Activated B cell treated with CpG ODN at 0.5 μM for 24 hours (primary cell): ENCODE measurements around the gene TMEM81. TPM values are rescaled to one million over a fixed set of nuclear protein-coding genes. Genes with fewer than 3 reads are reported as not detected.

ENCODE experiments used
- ATAC-seq: fragments of 200-7000 bp; cut with Tn5 transposase; one replicate; pipeline ENCODE4 v1.10.0; 2021; ENCODE audit warnings: low read depth, mild to moderate bottlenecking, moderate library complexity
- CTCF ChIA-PET: fragments of 350-600 bp; sonication (Branson Sonifier 250); formaldehyde crosslinking; loops from one replicate; lab custom pipeline; 2021; ENCODE audit warnings: antibody characterized with exemption; lab: Charles Lee
- POLR2A ChIA-PET: fragments of 350-600 bp; sonication (Branson Sonifier 250); formaldehyde crosslinking; loops from one replicate; lab custom pipeline; 2021; ENCODE audit warnings: antibody characterized with exemption; lab: Charles Lee
- DNase-seq: peaks from one replicate; pipeline ENCODE4 v3.0.0; 2022
- H3K27ac Mint-ChIP-seq: one replicate; pipeline ENCODE4 v1.8.0; 2020; ENCODE audit warnings: mixed read lengths
- H3K27me3 Mint-ChIP-seq: one replicate; pipeline ENCODE4 v1.8.0; 2021; ENCODE audit warnings: mixed read lengths
- H3K36me3 Mint-ChIP-seq: one replicate; pipeline ENCODE4 v1.8.0; 2021; ENCODE audit warnings: low read depth, mixed read lengths
- H3K4me1 Mint-ChIP-seq: one replicate; pipeline ENCODE4 v1.8.0; 2021; ENCODE audit warnings: mixed read lengths
- H3K4me3 Mint-ChIP-seq: one replicate; pipeline ENCODE4 v1.8.0; 2020; ENCODE audit warnings: mild to moderate bottlenecking, mixed read lengths
- H3K9me3 Mint-ChIP-seq: one replicate; pipeline ENCODE4 v1.8.0; 2020; ENCODE audit warnings: mixed read lengths
- intact Hi-C: fragments of 100-400 bp; cut with micrococcal nuclease; formaldehyde crosslinking; loops from one replicate; pipeline ENCODE4 v1.15.1; 2024
- total RNA-seq: library from RNA; stranded (reverse); gene quantifications from 2 replicates; pipeline ENCODE4 v1.2.3, GENCODE V29; 2022
- TF ChIP-seq, protein P1 (sequence below): fragments of 200-600 bp; IDR thresholded peaks from one replicate; pipeline ENCODE4 v1.8.0; 2022; ENCODE audit warnings: antibody characterized with exemption, mild to moderate bottlenecking

TMEM81 gene
- total RNA-seq, 1 donor from 2014 or later, result 3.5 TPM

DNA sequence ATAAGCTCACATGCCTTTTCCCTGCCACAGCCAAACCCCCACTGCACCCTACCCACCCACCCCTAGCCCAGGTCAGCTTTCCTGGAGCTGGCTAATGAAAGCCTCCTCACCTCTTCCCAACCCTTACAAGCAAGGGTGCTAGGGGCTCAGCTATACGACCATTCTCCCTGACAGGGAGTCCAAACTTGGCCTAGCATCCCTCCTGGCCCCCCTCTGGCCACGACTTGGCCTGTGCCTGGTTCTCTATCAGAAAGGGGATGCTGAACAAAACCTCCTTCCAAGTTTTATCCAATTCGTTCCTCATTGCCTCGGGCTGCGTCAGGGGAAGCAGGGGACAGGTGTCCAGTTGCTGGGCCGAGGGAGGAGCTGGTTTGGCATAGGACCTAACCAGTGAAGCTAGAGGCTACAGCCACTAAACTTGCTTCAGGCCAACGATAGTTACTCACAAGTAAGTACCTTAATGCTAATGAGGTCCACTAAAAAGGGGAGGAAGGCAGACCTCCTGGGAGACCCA is 8.6 kb downstream of the TMEM81 start:
- no peak overlapping the region for H3K27ac Mint-ChIP-seq
- POLR2A ChIA-PET, result no interaction called here
- ATAC-seq, result no peak
- H3K27me3 Mint-ChIP-seq, result no peaks in the 10 kb centered on the region
- no peak for DNase-seq
- no peaks in the 10 kb centered on the region for H3K36me3 Mint-ChIP-seq
- intact Hi-C loops, result no loop called here
- H3K9me3 Mint-ChIP-seq, result no peaks in the 10 kb centered on the region
- TF ChIP-seq, protein P1, sequence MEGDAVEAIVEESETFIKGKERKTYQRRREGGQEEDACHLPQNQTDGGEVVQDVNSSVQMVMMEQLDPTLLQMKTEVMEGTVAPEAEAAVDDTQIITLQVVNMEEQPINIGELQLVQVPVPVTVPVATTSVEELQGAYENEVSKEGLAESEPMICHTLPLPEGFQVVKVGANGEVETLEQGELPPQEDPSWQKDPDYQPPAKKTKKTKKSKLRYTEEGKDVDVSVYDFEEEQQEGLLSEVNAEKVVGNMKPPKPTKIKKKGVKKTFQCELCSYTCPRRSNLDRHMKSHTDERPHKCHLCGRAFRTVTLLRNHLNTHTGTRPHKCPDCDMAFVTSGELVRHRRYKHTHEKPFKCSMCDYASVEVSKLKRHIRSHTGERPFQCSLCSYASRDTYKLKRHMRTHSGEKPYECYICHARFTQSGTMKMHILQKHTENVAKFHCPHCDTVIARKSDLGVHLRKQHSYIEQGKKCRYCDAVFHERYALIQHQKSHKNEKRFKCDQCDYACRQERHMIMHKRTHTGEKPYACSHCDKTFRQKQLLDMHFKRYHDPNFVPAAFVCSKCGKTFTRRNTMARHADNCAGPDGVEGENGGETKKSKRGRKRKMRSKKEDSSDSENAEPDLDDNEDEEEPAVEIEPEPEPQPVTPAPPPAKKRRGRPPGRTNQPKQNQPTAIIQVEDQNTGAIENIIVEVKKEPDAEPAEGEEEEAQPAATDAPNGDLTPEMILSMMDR, result no peak
- H3K4me3 Mint-ChIP-seq, result no peak overlapping the region
- CTCF ChIA-PET, result interaction anchor here (1.2 kb wide), 1 partner anchor 14 kb away, joined by 4 read pairs; no protein-coding TSS in a partner anchor
- H3K4me1 Mint-ChIP-seq, result no peaks in the 10 kb centered on the region

DNA sequence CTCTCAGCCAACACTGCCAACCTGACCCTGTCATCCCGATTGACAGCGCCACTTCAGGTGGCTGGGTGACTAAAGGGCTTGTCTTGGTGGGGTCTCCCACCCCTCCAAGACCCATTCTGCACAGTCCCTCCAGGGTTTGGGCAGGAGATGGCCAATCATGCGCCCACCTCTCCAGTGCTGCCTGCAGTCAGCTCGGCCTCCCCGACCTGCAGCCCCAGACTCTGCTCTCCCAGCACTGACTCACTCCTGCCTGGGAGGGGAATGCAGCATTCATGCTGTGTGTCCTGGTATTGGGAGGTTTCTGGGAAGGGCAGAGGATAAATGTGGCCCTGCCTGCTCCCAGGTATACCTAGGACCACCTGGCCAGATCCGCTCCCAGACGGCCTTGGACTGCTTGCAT is 9.7 kb downstream of the TMEM81 start:
- no peak overlapping the region for H3K27ac Mint-ChIP-seq
- DNase-seq, result no peak

DNA sequence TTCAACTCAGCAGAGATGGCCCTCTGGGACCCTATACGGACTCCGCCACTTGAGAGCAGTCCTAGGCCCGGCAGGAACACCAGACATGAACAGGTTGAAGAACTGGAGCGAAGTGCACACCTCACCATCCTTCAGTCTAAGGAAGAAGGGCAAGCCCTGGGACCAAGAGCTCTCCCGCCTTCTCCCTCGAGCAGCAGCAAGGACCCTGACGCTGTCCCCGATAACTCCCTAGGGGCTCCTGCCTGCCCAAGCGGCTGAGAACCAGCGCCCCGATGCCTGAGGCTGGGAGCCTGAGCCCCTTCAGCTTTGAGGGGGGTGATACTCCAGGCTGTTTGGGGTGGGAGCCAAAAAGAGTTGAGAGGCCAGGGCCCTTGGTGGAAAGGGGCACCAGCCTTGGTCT is 10.2 kb downstream of the TMEM81 start:
- Mint-ChIP-seq H3K27me3 (no peaks in the 10 kb centered on the region), H3K27ac (no peak overlapping the region), H3K9me3 (no peaks in the 10 kb centered on the region), H3K4me1 (no peaks in the 10 kb centered on the region), H3K36me3 (no peaks in the 10 kb centered on the region), H3K4me3 (no peak overlapping the region)
- ATAC-seq (no peak), DNase-seq (no peak)
- intact Hi-C loops, result no loop called here
- CTCF ChIA-PET, result no interaction called here
- TF ChIP-seq, protein P1, result no peak
- POLR2A ChIA-PET, result no interaction called here

More for the DNA sequence above, 9.7 kb downstream of the TMEM81 start:
- no peaks in the 10 kb centered on the region for H3K4me1 Mint-ChIP-seq
- H3K36me3 Mint-ChIP-seq, result no peaks in the 10 kb centered on the region
- H3K4me3 Mint-ChIP-seq, result no peak overlapping the region
- H3K9me3 Mint-ChIP-seq, result no peaks in the 10 kb centered on the region
- intact Hi-C loops, result no loop called here
- POLR2A ChIA-PET, result no interaction called here
- TF ChIP-seq, protein P1, result no peak
- ATAC-seq, result no peak
- CTCF ChIA-PET, result no interaction called here
- no peaks in the 10 kb centered on the region for H3K27me3 Mint-ChIP-seq

DNA sequence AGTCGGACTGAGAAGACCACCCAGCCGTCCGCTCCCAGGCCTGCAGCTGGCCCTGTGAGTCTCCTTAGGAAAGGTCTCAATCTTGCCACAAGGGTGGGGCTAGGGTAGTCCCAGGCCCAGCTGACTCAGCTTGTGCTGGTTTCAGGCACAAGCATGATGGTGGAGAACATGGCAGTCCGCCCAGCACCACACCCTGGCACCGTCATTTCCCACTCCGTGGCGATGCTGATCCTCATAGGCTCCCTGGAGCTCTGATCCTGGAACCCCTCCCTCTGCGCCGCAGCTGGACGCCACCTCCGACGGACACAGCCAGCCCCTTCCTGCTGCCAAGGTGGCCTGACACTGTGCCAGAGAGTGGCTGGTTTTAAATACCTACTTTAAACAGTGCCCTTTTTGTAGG is 10.7 kb downstream of the TMEM81 start:
- Mint-ChIP-seq H3K9me3 (no peaks in the 10 kb centered on the region), H3K27ac (no peak overlapping the region), H3K27me3 (no peaks in the 10 kb centered on the region), H3K4me3 (no peak overlapping the region), H3K4me1 (no peaks in the 10 kb centered on the region), H3K36me3 (no peaks in the 10 kb centered on the region)
- DNase-seq, result no peak
- TF ChIP-seq, protein P1, result no peak
- intact Hi-C loops, result no loop called here
- CTCF ChIA-PET, result no interaction called here
- ATAC-seq, result no peak
- POLR2A ChIA-PET, result no interaction called here

DNA sequence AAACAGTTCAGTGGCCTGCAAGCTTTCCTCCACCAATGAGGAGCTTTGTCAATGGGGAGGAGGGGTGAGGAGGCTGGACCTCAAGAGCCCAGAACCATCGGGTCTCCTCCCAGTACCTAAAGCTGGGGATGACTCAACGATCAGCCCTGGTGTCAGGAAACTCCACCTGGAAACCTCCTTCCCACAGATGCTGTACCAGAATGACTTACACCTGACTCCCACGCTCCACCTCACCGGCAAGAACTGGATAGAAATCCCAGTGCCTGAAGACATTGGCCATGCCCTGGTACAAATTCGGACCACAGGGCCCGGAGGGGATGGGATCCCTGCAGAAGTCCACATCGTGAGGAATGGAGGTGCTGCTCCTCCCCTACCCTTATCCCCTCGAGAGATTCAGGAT is 11.4 kb downstream of the TMEM81 start:
- ChIA-PET CTCF (no interaction called here), POLR2A (no interaction called here)
- Mint-ChIP-seq H3K27me3 (no peaks in the 10 kb centered on the region), H3K9me3 (no peaks in the 10 kb centered on the region), H3K27ac (no peak overlapping the region), H3K4me3 (no peak overlapping the region), H3K4me1 (no peaks in the 10 kb centered on the region), H3K36me3 (no peaks in the 10 kb centered on the region)
- DNase-seq (no peak), ATAC-seq (no peak)
- intact Hi-C loops, result no loop called here
- TF ChIP-seq, protein P1, result no peak
